WTC11 (cell line): Measurements from ENCODE around the gene RNF149. TPM values are rescaled to one million over a fixed set of nuclear protein-coding genes. Genes with fewer than 3 reads are reported as not detected.

Experiments
- ATAC-seq: fragments of 200-7000 bp; cut with Tn5 transposase; 2 replicates; pipeline ENCODE4 v1.10.0; 2021; ENCODE audit warnings: mild to moderate bottlenecking, moderate library complexity
- CTCF ChIA-PET: fragments of 300-600 bp; sonication (Branson Sonifier 250); formaldehyde crosslinking; loops from one replicate; lab custom pipeline; 2021; ENCODE audit warnings: antibody characterized with exemption; lab: Charles Lee
- POLR2A ChIA-PET: fragments of 350-600 bp; sonication (Branson Sonifier 250); formaldehyde crosslinking; loops from one replicate; lab custom pipeline; 2021; ENCODE audit warnings: antibody characterized with exemption; lab: Charles Lee
- DNase-seq: peaks from one replicate; pipeline ENCODE4 v3.0.0; 2021; ENCODE audit warnings: low spot score
- H3K27ac Mint-ChIP-seq: 2 replicates; pipeline ENCODE4 v1.8.0; 2021; ENCODE audit warnings: mixed read lengths
- H3K27me3 Mint-ChIP-seq: 2 replicates; pipeline ENCODE4 v1.8.0; 2021; ENCODE audit warnings: low read depth, mild to moderate bottlenecking, moderate library complexity, mixed read lengths
- H3K36me3 Mint-ChIP-seq: 2 replicates; pipeline ENCODE4 v1.8.0; 2021; ENCODE audit warnings: mixed read lengths
- H3K4me1 Mint-ChIP-seq: 2 replicates; pipeline ENCODE4 v1.8.0; 2022; ENCODE audit warnings: mixed read lengths
- H3K4me3 Mint-ChIP-seq: 2 replicates; pipeline ENCODE4 v1.8.0; 2021; ENCODE audit warnings: mild to moderate bottlenecking, moderate library complexity, mixed read lengths
- H3K9me3 Mint-ChIP-seq: 2 replicates; pipeline ENCODE4 v1.8.0; 2021; ENCODE audit warnings: mixed read lengths
- ARID4B ChIP-seq: sonication (generic); formaldehyde crosslinking; IDR thresholded peaks from 2 replicates; pipeline ENCODE4 v1.8.0; 2023; ENCODE audit warnings: missing genetic modification reagents, mild to moderate bottlenecking, borderline replicate concordance
- ATF6 ChIP-seq: sonication (generic); formaldehyde crosslinking; IDR thresholded peaks from 2 replicates; pipeline ENCODE4 v1.8.1; 2023; ENCODE audit warnings: mild to moderate bottlenecking, missing genetic modification reagents
- CTCF ChIP-seq: fragments of 200-600 bp; IDR thresholded peaks from 2 replicates; pipeline ENCODE4 v1.8.0; 2022; ENCODE audit warnings: antibody characterized with exemption
- HMGXB4 ChIP-seq: sonication (generic); formaldehyde crosslinking; IDR thresholded peaks from 2 replicates; pipeline ENCODE4 v1.8.1; 2023; ENCODE audit warnings: mild to moderate bottlenecking, moderate library complexity, missing genetic modification reagents
- USF2 ChIP-seq: sonication (generic); formaldehyde crosslinking; IDR thresholded peaks from 2 replicates; pipeline ENCODE4 v1.8.1; 2023; ENCODE audit warnings: mild to moderate bottlenecking, missing genetic modification reagents, moderate library complexity
- ZNF121 ChIP-seq: sonication (generic); formaldehyde crosslinking; IDR thresholded peaks from 2 replicates; pipeline ENCODE4 v1.8.0; 2023; ENCODE audit warnings: missing genetic modification reagents
- total RNA-seq: library from RNA; stranded (reverse); gene quantifications from 3 replicates; pipeline ENCODE4 v1.2.3, GENCODE V29; 2021

RNF149 gene
- total RNA-seq, 1 experiment from 2014 or later: 25.6 TPM

GRCh38 chr2:101263377-101263800 lies 45.1 kb downstream of the RNF149 start:
- no peaks in the 10 kb centered on the region for H3K9me3 Mint-ChIP-seq
- ChIA-PET POLR2A (no interaction called here), CTCF (no interaction called here)
- no peak overlapping the region for H3K4me3 Mint-ChIP-seq
- no peaks in the 10 kb centered on the region for H3K27me3 Mint-ChIP-seq
- peaks cover 17% of the 10 kb centered on the region for H3K4me1 Mint-ChIP-seq
- DNase-seq (no peak), ATAC-seq (no peak)
- H3K27ac Mint-ChIP-seq: no peak overlapping the region
- peaks cover 65% of the 10 kb centered on the region for H3K36me3 Mint-ChIP-seq
- TF ChIP-seq ARID4B (CRISPR knock-in tag): no peak
- TF ChIP-seq HMGXB4 (CRISPR knock-in tag): no peak
- no peak for TF ChIP-seq ATF6 (CRISPR knock-in tag)
- TF ChIP-seq, all 79 proteins: peak for 0

- CTCF ChIA-PET: interaction anchor here (0.6 kb wide), 1 partner anchor 44 kb away, joined by 3 read pairs; no protein-coding TSS in a partner anchor
- peaks cover 17% of the 10 kb centered on the region for H3K4me1 Mint-ChIP-seq
- POLR2A ChIA-PET: no interaction called here
These were observed 46.4 kb downstream of the RNF149 start for GRCh38 chr2:101262142-101262541.

More at GRCh38 chr2:101262142-101262541, 46.4 kb downstream of the RNF149 start:
- no peak overlapping the region for H3K4me3 Mint-ChIP-seq
- TF ChIP-seq CTCF (no peak), ZNF121 (CRISPR knock-in tag) (no peak), HMGXB4 (CRISPR knock-in tag) (no peak), USF2 (CRISPR knock-in tag) (no peak)
- TF ChIP-seq, all 79 proteins: peak for 0
- no peak for DNase-seq
- Mint-ChIP-seq H3K9me3 (no peaks in the 10 kb centered on the region), H3K27me3 (no peaks in the 10 kb centered on the region), H3K36me3 (peaks cover 65% of the 10 kb centered on the region), H3K27ac (no peak overlapping the region)
- ATAC-seq: no peak
